ENCODE measurements around the gene MAG. TPM values are rescaled to one million over a fixed set of nuclear protein-coding genes. Genes with fewer than 3 reads are reported as not detected.

MAG gene
- total and polyA plus RNA-seq, 4 donors: 0.42 TPM; not detected in 3

DNA sequence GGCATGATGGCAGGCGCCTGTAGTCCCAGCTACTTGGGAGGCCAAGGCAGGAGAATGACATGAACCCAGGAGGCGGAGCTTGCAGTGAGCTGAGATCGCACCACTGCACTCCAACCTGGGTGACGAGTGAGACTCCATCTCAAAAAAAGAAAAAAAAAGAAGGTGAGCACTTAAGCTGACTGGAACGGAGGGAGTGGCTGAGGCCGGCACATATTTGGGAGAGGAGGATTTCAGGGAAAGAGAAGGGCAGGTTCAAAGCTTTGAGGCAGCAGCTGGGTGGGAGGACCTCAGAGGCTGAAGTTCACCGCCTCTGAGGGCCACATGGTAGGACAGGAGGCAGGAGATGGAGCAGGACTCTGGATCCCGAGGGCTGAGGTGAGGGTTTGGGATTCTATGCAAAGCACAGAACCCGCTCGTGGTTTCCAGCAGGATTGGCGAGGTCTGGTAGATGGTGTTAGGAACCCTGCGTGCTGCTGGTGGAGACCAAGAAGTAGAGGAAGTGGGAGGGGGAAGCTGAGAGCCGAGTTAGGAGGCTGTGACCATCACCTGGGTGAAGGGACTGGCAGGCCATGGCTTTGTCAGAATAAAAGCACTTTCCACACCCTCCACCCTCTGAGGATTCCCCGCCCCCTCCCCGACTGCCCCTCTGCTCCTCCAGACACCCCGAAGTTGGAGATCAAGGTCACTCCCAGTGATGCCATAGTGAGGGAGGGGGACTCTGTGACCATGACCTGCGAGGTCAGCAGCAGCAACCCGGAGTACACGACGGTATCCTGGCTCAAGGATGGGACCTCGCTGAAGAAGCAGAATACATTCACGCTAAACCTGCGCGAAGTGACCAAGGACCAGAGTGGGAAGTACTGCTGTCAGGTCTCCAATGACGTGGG lies 45.4 kb downstream of the MAG start:
- no peak for ATAC-seq (ENCODE audit: low FRiP score)
- H3K27me3 ChIP-seq (ENCODE audit: control insufficient read depth in 1 of 2, insufficient read depth in 2 of 2, low read length in 1 of 2): no peaks in the 10 kb centered on the region
- intact Hi-C loops (cut with DNase I): no loop called here
- no peaks in the 10 kb centered on the region for H3K9me3 ChIP-seq (ENCODE audit: control insufficient read depth, low read length)
- H3K36me3 ChIP-seq (ENCODE audit: control insufficient read depth in 1 of 2, insufficient read depth in 2 of 2, low read length in 1 of 2): no peaks in the 10 kb centered on the region
- H3K27ac ChIP-seq (ENCODE audit: low read depth in 1 of 2, low read length in 2 of 2): no peak overlapping the region
- 75 to 77% methylated on average over 25 of the region's 25 CpGs for WGBS, 2 donors
- peak in 1 of 2 donors; percentile 21 for DNase-seq
- H3K4me1 ChIP-seq (ENCODE audit: control insufficient read depth in 1 of 2, insufficient read depth in 2 of 2, low read length in 2 of 2): no peaks in the 10 kb centered on the region
- H3K4me3 ChIP-seq (ENCODE audit: low read length in 2 of 2): no peak overlapping the region

DNA sequence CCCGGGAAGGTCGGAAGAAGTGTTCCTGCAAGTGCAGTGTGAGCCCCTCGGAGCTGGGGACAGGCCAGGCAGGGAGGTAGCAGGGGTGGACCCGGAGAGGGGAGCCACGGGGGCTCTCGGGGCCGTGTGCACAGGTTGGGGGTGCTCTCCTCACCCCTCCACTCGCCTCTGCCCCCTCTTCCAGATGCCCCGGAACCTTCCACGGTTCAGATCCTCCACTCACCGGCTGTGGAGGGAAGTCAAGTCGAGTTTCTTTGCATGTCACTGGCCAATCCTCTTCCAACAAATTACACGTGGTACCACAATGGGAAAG lies 46.0 kb downstream of the MAG start:
- intact Hi-C loops (cut with DNase I): no loop called here
- Histone ChIP-seq H3K27me3 (ENCODE audit: control insufficient read depth in 1 of 2, insufficient read depth in 2 of 2, low read length in 1 of 2) (no peaks in the 10 kb centered on the region), H3K4me3 (ENCODE audit: low read length in 2 of 2) (no peak overlapping the region), H3K4me1 (ENCODE audit: control insufficient read depth in 1 of 2, insufficient read depth in 2 of 2, low read length in 2 of 2) (no peaks in the 10 kb centered on the region), H3K36me3 (ENCODE audit: control insufficient read depth in 1 of 2, insufficient read depth in 2 of 2, low read length in 1 of 2) (no peaks in the 10 kb centered on the region), H3K9me3 (ENCODE audit: control insufficient read depth, low read length) (no peaks in the 10 kb centered on the region), H3K27ac (ENCODE audit: low read depth in 1 of 2, low read length in 2 of 2) (no peak overlapping the region)
- 78 to 79% methylated on average over 13 of the region's 13 CpGs for WGBS, 2 donors
- ATAC-seq (ENCODE audit: low FRiP score): no peak
- DNase-seq: no peak

DNA sequence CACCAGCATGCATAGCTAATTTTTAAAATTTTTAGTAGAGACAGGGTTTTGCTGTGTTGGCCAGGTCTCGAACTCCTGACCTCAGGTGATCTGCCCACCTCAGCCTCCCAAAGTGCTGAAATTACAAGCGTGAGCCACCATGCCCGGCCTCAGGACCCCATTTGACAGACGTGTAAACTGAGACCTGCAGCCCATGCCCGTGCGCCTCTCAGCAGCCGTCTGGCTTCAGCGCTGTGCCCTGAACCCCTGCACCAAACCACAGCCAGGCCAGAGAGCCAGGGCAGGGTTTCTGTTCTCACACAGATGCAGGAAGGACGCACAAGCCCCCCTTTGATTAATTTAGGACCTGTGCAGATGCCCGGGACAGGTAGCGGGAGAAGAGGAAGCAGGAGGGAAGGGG lies 48.5 kb downstream of the MAG start:
- no peak overlapping the region for H3K4me3 ChIP-seq (ENCODE audit: low read length in 2 of 2)
- WGBS, 2 donors: 83 to 86% methylated on average over 11 of the region's 11 CpGs
- no peaks in the 10 kb centered on the region for H3K27me3 ChIP-seq (ENCODE audit: control insufficient read depth in 1 of 2, insufficient read depth in 2 of 2, low read length in 1 of 2)
- no peaks in the 10 kb centered on the region for H3K36me3 ChIP-seq (ENCODE audit: control insufficient read depth in 1 of 2, insufficient read depth in 2 of 2, low read length in 1 of 2)
- DNase-seq (peak in 1 of 2 donors; percentile 17), ATAC-seq (ENCODE audit: low FRiP score) (no peak)
- no peaks in the 10 kb centered on the region for H3K9me3 ChIP-seq (ENCODE audit: control insufficient read depth, low read length)
- intact Hi-C loops (cut with DNase I): no loop called here
- no peaks in the 10 kb centered on the region for H3K4me1 ChIP-seq (ENCODE audit: control insufficient read depth in 1 of 2, insufficient read depth in 2 of 2, low read length in 2 of 2)
- no peak overlapping the region for H3K27ac ChIP-seq (ENCODE audit: low read depth in 1 of 2, low read length in 2 of 2)

DNA sequence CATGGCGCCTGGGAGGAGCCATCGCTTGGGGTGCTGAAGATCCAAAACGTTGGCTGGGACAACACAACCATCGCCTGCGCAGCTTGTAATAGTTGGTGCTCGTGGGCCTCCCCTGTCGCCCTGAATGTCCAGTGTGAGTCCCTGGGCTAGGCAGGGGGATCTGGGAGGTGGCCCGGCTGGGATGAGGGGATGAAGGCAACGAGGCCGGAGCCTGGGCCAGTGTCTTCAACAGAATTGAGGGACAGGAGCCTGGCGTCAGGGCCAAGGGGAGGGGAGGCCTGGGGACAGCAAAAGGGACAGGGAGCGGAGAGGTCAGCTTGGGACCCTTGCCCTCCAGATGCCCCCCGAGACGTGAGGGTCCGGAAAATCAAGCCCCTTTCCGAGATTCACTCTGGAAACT lies 49.0 kb downstream of the MAG start:
- ATAC-seq (ENCODE audit: low FRiP score): no peak
- no peaks in the 10 kb centered on the region for H3K27me3 ChIP-seq (ENCODE audit: control insufficient read depth in 1 of 2, insufficient read depth in 2 of 2, low read length in 1 of 2)
- intact Hi-C loops (cut with DNase I): no loop called here
- H3K4me1 ChIP-seq (ENCODE audit: control insufficient read depth in 1 of 2, insufficient read depth in 2 of 2, low read length in 2 of 2): no peaks in the 10 kb centered on the region
- 81 to 82% methylated on average over 16 of the region's 16 CpGs for WGBS, 2 donors
- no peaks in the 10 kb centered on the region for H3K36me3 ChIP-seq (ENCODE audit: control insufficient read depth in 1 of 2, insufficient read depth in 2 of 2, low read length in 1 of 2)
- peak; percentile 23 to 75 for DNase-seq
- H3K9me3 ChIP-seq (ENCODE audit: control insufficient read depth, low read length): no peaks in the 10 kb centered on the region
- H3K4me3 ChIP-seq (ENCODE audit: low read length in 2 of 2): no peak overlapping the region
- no peak overlapping the region for H3K27ac ChIP-seq (ENCODE audit: low read depth in 1 of 2, low read length in 2 of 2)

DNA sequence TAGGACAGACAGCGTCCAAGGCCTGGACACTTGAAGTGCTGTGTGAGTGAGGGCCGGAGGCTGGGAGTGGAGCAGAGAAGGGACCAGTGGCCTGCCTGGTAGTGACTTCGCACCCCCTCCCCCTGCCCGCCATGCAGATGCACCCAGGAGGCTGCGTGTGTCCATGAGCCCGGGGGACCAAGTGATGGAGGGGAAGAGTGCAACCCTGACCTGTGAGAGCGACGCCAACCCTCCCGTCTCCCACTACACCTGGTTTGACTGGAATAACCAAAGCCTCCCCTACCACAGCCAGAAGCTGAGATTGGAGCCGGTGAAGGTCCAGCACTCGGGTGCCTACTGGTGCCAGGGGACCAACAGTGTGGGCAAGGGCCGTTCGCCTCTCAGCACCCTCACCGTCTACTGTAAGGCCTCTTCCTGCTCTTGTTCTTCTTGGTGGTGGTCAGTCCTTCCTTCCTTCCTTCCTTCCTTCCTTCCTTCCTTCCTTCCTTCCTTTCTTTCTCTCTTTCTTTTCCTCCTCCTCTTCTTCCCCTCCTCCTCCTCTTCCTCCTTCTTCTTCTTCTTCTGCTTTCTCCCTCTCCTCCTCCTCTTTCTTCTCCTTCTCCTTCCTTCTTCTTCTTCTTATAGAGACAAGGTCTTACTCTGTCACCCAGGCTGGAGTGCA lies 49.7 kb downstream of the MAG start:
- DNase-seq: peak; percentile 31 to 66

DNA sequence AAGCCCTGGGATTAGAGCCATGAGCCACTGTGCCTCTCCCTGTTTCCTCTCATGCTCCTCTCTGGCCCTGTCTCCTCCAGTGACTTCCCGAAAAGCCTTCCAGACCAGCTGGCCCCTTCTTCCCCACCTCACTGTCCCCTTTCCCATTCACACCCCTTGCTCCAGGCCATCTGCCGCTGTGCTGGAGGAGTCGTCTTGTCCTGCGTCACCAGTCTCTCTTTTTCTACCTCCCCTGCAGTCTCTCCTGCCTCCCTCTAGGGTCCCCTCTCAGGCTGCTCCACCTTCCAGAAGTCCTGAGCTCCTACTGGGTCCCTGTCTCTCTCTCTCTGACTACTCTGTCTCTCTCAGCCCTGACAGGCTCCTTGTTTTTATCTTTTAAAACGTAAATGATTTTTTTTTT lies 50.5 kb downstream of the MAG start:
- no peak overlapping the region for H3K27ac ChIP-seq (ENCODE audit: low read depth in 1 of 2, low read length in 2 of 2)

More for the DNA sequence above, 49.7 kb downstream of the MAG start:
- Histone ChIP-seq H3K27ac (ENCODE audit: low read depth in 1 of 2, low read length in 2 of 2) (no peak overlapping the region), H3K27me3 (ENCODE audit: control insufficient read depth in 1 of 2, insufficient read depth in 2 of 2, low read length in 1 of 2) (no peaks in the 10 kb centered on the region), H3K9me3 (ENCODE audit: control insufficient read depth, low read length) (no peaks in the 10 kb centered on the region), H3K4me3 (ENCODE audit: low read length in 2 of 2) (no peak overlapping the region), H3K4me1 (ENCODE audit: control insufficient read depth in 1 of 2, insufficient read depth in 2 of 2, low read length in 2 of 2) (no peaks in the 10 kb centered on the region), H3K36me3 (ENCODE audit: control insufficient read depth in 1 of 2, insufficient read depth in 2 of 2, low read length in 1 of 2) (no peaks in the 10 kb centered on the region)
- 86 to 87% methylated on average over 14 of the region's 14 CpGs for WGBS, 2 donors
- intact Hi-C loops (cut with DNase I): no loop called here
- ATAC-seq (ENCODE audit: low FRiP score): no peak

DNA sequence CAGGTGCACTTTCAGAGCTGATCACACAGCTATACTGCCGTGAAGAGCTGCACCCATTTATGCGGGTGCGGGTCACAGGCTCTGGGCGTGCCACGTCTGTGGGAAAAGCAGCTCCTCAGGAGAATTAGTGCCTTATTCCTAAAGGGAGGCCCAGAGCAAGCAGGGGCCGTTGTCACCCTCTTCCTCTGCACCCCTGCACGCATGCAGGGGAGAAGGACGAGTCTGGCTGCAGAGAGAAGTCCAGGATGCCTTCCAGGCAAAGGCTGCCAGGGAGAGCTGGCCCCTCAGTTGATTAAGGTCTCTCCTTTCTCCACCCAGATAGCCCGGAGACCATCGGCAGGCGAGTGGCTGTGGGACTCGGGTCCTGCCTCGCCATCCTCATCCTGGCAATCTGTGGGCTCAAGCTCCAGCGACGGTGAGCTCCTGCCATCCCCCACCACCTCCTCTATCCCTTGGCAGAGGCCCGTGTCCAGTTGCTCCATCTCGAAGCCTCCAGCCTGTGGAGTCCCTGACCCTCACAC lies 52.6 kb downstream of the MAG start:
- intact Hi-C loops (cut with DNase I): no loop called here
- H3K9me3 ChIP-seq (ENCODE audit: control insufficient read depth, low read length): no peaks in the 10 kb centered on the region
- peak in 1 of 2 donors; percentile 55 for DNase-seq
- H3K27me3 ChIP-seq (ENCODE audit: control insufficient read depth in 1 of 2, insufficient read depth in 2 of 2, low read length in 1 of 2): no peaks in the 10 kb centered on the region
- H3K4me3 ChIP-seq (ENCODE audit: low read length in 2 of 2): no peak overlapping the region
- no peaks in the 10 kb centered on the region for H3K4me1 ChIP-seq (ENCODE audit: control insufficient read depth in 1 of 2, insufficient read depth in 2 of 2, low read length in 2 of 2)
- no peaks in the 10 kb centered on the region for H3K36me3 ChIP-seq (ENCODE audit: control insufficient read depth in 1 of 2, insufficient read depth in 2 of 2, low read length in 1 of 2)
- WGBS, 2 donors: 73 to 79% methylated on average over 16 to 17 of the region's 17 CpGs
- no peak for ATAC-seq (ENCODE audit: low FRiP score)
- H3K27ac ChIP-seq (ENCODE audit: low read depth in 1 of 2, low read length in 2 of 2): no peak overlapping the region

More for the DNA sequence above, 50.5 kb downstream of the MAG start:
- H3K4me3 ChIP-seq (ENCODE audit: low read length in 2 of 2): no peak overlapping the region
- WGBS, 2 donors: 38 to 41% methylated on average over 5 of the region's 5 CpGs
- intact Hi-C loops (cut with DNase I): no loop called here
- H3K27me3 ChIP-seq (ENCODE audit: control insufficient read depth in 1 of 2, insufficient read depth in 2 of 2, low read length in 1 of 2): no peaks in the 10 kb centered on the region
- no peaks in the 10 kb centered on the region for H3K4me1 ChIP-seq (ENCODE audit: control insufficient read depth in 1 of 2, insufficient read depth in 2 of 2, low read length in 2 of 2)
- no peaks in the 10 kb centered on the region for H3K9me3 ChIP-seq (ENCODE audit: control insufficient read depth, low read length)
- DNase-seq (peak in 1 of 2 donors; percentile 31), ATAC-seq (ENCODE audit: low FRiP score) (no peak)
- no peaks in the 10 kb centered on the region for H3K36me3 ChIP-seq (ENCODE audit: control insufficient read depth in 1 of 2, insufficient read depth in 2 of 2, low read length in 1 of 2)

DNA sequence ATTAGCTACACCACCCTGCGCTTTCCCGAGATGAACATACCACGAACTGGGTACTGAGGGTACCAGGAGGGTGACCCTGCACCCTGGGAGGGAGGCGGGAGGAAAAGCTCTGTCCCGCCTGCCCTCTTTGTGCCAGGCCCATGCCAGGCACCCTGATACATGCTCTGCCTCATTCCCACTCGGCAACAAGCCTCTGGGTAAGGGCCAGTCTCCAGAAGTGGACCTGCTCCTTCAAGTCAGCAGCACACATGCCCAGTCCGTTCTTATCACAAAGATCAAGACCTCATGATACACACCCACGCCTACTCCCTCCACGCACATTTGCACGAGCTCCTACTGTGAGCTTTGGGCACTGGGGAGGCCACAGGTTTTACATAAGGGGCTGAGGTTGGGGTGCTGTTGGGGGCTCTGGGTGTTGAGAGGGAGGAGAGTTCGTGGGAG lies 53.7 kb downstream of the MAG start:
- Histone ChIP-seq H3K4me1 (ENCODE audit: control insufficient read depth in 1 of 2, insufficient read depth in 2 of 2, low read length in 2 of 2) (no peaks in the 10 kb centered on the region), H3K27ac (ENCODE audit: low read depth in 1 of 2, low read length in 2 of 2) (no peak overlapping the region), H3K27me3 (ENCODE audit: control insufficient read depth in 1 of 2, insufficient read depth in 2 of 2, low read length in 1 of 2) (no peaks in the 10 kb centered on the region), H3K9me3 (ENCODE audit: control insufficient read depth, low read length) (no peaks in the 10 kb centered on the region), H3K4me3 (ENCODE audit: low read length in 2 of 2) (no peak overlapping the region), H3K36me3 (ENCODE audit: control insufficient read depth in 1 of 2, insufficient read depth in 2 of 2, low read length in 1 of 2) (no peaks in the 10 kb centered on the region)
- intact Hi-C loops (cut with DNase I): no loop called here
- peak in 1 of 2 donors; percentile 56 for DNase-seq
- WGBS, 2 donors: 66 to 69% methylated on average over 11 of the region's 11 CpGs
- no peak for ATAC-seq (ENCODE audit: low FRiP score)

Measured in aorta (tissue), 5 donors.